Measurements from ENCODE around the gene PHLDB1. TPM values are rescaled to one million over a fixed set of nuclear protein-coding genes. Genes with fewer than 3 reads are reported as not detected.

Gene PHLDB1
- total RNA-seq, 4 donors from 2014 or later, result 48.7 to 117 (median 77.3) TPM

- Histone ChIP-seq H3K4me3 (no peak overlapping the region), H3K4me1 (peaks cover 26% of the 10 kb centered on the region), H3K27me3 (no peaks in the 10 kb centered on the region), H3K36me3 (peaks cover 75% of the 10 kb centered on the region), H3K27ac (no peak overlapping the region), H3K9me3 (no peaks in the 10 kb centered on the region)
- 56% methylated on average over 11 of the region's 11 CpGs for WGBS
- TF ChIP-seq POLR2AphosphoS5 (IDR thresholded peaks at IDR 0.05) (no peak), POLR2A (IDR thresholded peaks at IDR 0.05) (no peak), EP300 (IDR thresholded peaks at IDR 0.05) (no peak)
- TF ChIP-seq, protein P1, sequence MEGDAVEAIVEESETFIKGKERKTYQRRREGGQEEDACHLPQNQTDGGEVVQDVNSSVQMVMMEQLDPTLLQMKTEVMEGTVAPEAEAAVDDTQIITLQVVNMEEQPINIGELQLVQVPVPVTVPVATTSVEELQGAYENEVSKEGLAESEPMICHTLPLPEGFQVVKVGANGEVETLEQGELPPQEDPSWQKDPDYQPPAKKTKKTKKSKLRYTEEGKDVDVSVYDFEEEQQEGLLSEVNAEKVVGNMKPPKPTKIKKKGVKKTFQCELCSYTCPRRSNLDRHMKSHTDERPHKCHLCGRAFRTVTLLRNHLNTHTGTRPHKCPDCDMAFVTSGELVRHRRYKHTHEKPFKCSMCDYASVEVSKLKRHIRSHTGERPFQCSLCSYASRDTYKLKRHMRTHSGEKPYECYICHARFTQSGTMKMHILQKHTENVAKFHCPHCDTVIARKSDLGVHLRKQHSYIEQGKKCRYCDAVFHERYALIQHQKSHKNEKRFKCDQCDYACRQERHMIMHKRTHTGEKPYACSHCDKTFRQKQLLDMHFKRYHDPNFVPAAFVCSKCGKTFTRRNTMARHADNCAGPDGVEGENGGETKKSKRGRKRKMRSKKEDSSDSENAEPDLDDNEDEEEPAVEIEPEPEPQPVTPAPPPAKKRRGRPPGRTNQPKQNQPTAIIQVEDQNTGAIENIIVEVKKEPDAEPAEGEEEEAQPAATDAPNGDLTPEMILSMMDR (IDR thresholded peaks at IDR 0.05), result no peak
- DNase-seq (ENCODE audit: low spot score in 2 of 2), result no peak
Observed at GRCh38 chr11:118641397-118642019, 34.1 kb downstream of the PHLDB1 start.

DNA sequence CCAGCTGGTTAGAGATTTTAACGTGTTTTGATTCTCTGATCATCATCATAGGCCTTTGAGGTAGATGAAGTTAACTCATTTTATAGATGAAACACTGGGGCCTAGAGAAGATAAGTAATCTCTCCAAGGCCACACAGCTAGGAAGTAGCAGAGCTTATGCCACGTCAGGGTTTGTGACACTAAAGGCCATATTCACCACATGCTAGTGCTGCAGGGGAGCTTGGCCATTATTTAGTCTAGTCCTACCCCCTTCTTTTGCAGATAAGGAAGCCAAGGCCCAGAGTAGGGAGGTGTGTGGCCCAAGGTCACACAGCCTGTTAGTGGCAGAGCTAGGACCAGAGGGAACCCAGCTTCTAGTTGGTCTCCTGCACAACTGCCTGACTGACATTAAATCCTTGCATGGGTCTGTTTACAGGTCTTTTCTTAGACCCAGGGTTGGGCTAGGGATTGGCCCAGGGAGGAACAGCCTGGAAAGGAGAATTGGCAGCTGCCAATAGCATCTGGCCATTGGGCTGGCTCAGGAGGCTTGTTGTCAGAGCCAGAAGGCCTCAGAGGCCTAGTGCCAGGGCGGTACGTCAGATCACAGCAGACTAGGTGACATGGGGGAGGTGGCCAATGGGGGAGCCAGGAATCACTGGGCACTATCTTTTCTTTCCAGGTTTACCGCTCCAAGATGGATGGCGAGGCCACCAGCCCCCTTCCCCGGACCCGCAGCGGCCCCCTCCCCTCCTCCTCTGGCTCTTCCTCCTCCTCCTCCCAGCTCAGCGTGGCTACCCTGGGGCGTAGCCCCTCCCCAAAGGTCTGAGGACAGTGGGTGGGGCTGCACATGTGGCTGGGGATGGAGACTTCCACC, 36.0 kb downstream of the PHLDB1 start:
- Histone ChIP-seq H3K9me3 (no peaks in the 10 kb centered on the region), H3K27ac (no peak overlapping the region), H3K4me1 (peaks cover 30% of the 10 kb centered on the region), H3K27me3 (no peaks in the 10 kb centered on the region), H3K4me3 (no peak overlapping the region), H3K36me3 (peaks cover 83% of the 10 kb centered on the region)
- 74% methylated on average over 10 of the region's 11 CpGs for WGBS
- TF ChIP-seq EP300 (IDR thresholded peaks at IDR 0.05) (no peak), POLR2AphosphoS5 (IDR thresholded peaks at IDR 0.05) (no peak), POLR2A (IDR thresholded peaks at IDR 0.05) (no peak)
- no peak for DNase-seq (ENCODE audit: low spot score in 2 of 2)

DNA sequence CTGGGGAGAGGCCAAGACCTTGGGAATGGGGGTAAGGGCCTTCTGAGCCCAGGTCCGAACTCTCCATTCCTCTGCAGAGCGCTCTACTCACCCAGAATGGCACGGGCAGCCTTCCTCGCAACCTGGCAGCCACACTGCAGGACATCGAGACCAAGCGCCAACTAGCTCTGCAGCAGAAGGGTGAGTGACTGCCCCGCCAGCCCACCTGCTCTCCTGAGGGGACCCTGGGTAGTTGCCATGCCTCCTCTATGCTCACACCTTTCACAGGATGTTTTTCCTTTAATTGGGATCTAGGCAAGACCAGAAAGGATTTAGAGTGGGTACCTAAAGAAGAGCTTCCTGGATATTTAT, 36.6 kb downstream of the PHLDB1 start:
- H3K36me3 ChIP-seq, result peaks cover 83% of the 10 kb centered on the region
- no peaks in the 10 kb centered on the region for H3K27me3 ChIP-seq
- H3K4me3 ChIP-seq, result no peak overlapping the region
- H3K4me1 ChIP-seq, result peaks cover 27% of the 10 kb centered on the region
- 88% methylated on average over 6 of the region's 7 CpGs for WGBS
- H3K9me3 ChIP-seq, result no peaks in the 10 kb centered on the region
- TF ChIP-seq POLR2AphosphoS5 (IDR thresholded peaks at IDR 0.05) (no peak), EP300 (IDR thresholded peaks at IDR 0.05) (no peak), POLR2A (IDR thresholded peaks at IDR 0.05) (no peak)
- TF ChIP-seq, protein P1 (IDR thresholded peaks at IDR 0.05), result no peak
- DNase-seq (ENCODE audit: low spot score in 2 of 2), result no peak
- no peak overlapping the region for H3K27ac ChIP-seq

- Histone ChIP-seq H3K9me3 (no peaks in the 10 kb centered on the region), H3K27me3 (no peaks in the 10 kb centered on the region), H3K4me3 (no peak overlapping the region), H3K27ac (no peak overlapping the region), H3K4me1 (peaks cover 27% of the 10 kb centered on the region), H3K36me3 (peaks cover 83% of the 10 kb centered on the region)
- DNase-seq (ENCODE audit: low spot score in 2 of 2), result no peak
- TF ChIP-seq POLR2AphosphoS5 (IDR thresholded peaks at IDR 0.05), result no peak
- TF ChIP-seq, protein P1 (IDR thresholded peaks at IDR 0.05), result no peak
- TF ChIP-seq POLR2A (IDR thresholded peaks at IDR 0.05), result no peak
- TF ChIP-seq EP300 (IDR thresholded peaks at IDR 0.05), result no peak
- 89% methylated on average over 10 of the region's 10 CpGs for WGBS
Observed at GRCh38 chr11:118644496-118644895, 37.1 kb downstream of the PHLDB1 start.

DNA sequence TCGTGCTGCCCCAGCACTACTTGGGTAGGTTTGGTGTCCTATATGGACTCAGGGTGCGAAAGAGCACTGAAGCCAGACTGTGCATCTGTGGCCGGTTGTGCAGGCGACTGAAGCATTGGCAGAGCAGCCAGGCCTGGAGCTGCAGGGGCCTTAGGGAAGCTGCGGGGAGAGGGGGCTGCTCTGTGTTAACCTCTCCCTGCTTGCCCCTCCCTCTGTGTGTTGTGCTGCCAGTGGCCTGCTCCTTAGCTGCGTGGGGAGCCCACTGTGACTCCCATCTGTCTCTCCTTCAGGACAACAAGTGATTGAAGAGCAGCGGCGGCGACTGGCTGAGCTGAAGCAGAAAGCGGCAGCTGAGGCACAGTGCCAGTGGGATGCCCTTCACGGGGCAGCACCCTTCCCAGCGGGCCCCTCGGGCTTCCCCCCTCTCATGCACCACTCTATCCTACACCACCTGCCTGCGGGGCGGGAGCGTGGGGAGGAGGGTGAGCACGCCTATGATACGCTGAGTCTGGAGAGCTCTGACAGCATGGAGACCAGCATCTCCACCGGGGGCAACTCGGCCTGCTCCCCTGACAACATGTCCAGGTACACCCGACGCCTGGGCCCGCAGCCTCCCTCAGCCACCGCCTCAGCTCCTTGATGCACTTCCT, 37.8 kb downstream of the PHLDB1 start:
- DNase-seq (ENCODE audit: low spot score in 2 of 2), result no peak
- H3K27me3 ChIP-seq, result no peaks in the 10 kb centered on the region
- H3K27ac ChIP-seq, result no peak overlapping the region
- no peak for TF ChIP-seq EP300 (IDR thresholded peaks at IDR 0.05)
- TF ChIP-seq, protein P1 (IDR thresholded peaks at IDR 0.05), result no peak
- peaks cover 83% of the 10 kb centered on the region for H3K36me3 ChIP-seq
- H3K4me3 ChIP-seq, result no peak overlapping the region
- 91% methylated on average over 21 of the region's 24 CpGs for WGBS
- no peaks in the 10 kb centered on the region for H3K9me3 ChIP-seq
- H3K4me1 ChIP-seq, result peaks cover 27% of the 10 kb centered on the region
